HepG2 (cell line): Measurements from ENCODE around the gene ABTB2. TPM values are rescaled to one million over a fixed set of nuclear protein-coding genes. Genes with fewer than 3 reads are reported as not detected.

Source experiments
- CENPT ChIP-seq: sonication (generic); formaldehyde crosslinking; IDR thresholded peaks from 2 replicates; pipeline ENCODE4 v1.8.0; 2022; ENCODE audit warnings: low read depth, mild to moderate bottlenecking, moderate library complexity, missing genetic modification reagents
- JUNB ChIP-seq: sonication (generic); formaldehyde crosslinking; IDR thresholded peaks from 2 replicates; pipeline ENCODE4 v1.8.0; 2022; ENCODE audit warnings: missing genetic modification reagents, mild to moderate bottlenecking, borderline replicate concordance
- REXO4 ChIP-seq: sonication (generic); formaldehyde crosslinking; IDR thresholded peaks from 2 replicates; pipeline ENCODE4 v1.8.0; 2022; ENCODE audit warnings: missing genetic modification reagents, mild to moderate bottlenecking, borderline replicate concordance
- SMARCC2 ChIP-seq: fragments of 450-650 bp; IDR thresholded peaks from 2 replicates; pipeline ENCODE4 v1.6.1; 2017; ENCODE audit warnings: antibody characterized with exemption, mild to moderate bottlenecking
- SRF ChIP-seq: IDR thresholded peaks from 2 replicates; pipeline ENCODE4 v1.6.1; 2011; ENCODE audit warnings: mild to moderate bottlenecking, low read depth, low read length, moderate library complexity
- STAT5B ChIP-seq: sonication (generic); formaldehyde crosslinking; IDR thresholded peaks from 2 replicates; pipeline ENCODE4 v1.4.0; 2020; ENCODE audit warnings: missing genetic modification reagents
- TBP ChIP-seq: sonication (generic); formaldehyde crosslinking; IDR thresholded peaks from 2 replicates; pipeline ENCODE4 v1.5.0; 2020; ENCODE audit warnings: missing genetic modification reagents
- TCF7L2 ChIP-seq: IDR thresholded peaks from 2 replicates; pipeline ENCODE4 v1.6.1; 2011; ENCODE audit warnings: mild to moderate bottlenecking, low read depth, low read length, moderate library complexity
- TOPORS ChIP-seq: sonication (generic); formaldehyde crosslinking; IDR thresholded peaks from 2 replicates; pipeline ENCODE4 v1.8.0; 2023; ENCODE audit warnings: mild to moderate bottlenecking, missing genetic modification reagents
- ZBTB7B ChIP-seq: sonication (generic); formaldehyde crosslinking; IDR thresholded peaks from 2 replicates; pipeline ENCODE4 v1.4.0; 2020; ENCODE audit warnings: missing genetic modification reagents
- ZNF33B ChIP-seq: sonication (generic); formaldehyde crosslinking; IDR thresholded peaks from 2 replicates; pipeline ENCODE4 v1.5.1; 2020; ENCODE audit warnings: mild to moderate bottlenecking, missing genetic modification reagents
- ZNF451 ChIP-seq: sonication (generic); formaldehyde crosslinking; IDR thresholded peaks from 2 replicates; pipeline ENCODE4 v1.5.0; 2020; ENCODE audit warnings: mild to moderate bottlenecking, missing genetic modification reagents
- ZNF609 ChIP-seq: sonication (generic); formaldehyde crosslinking; IDR thresholded peaks from 2 replicates; pipeline ENCODE4 v1.4.0; 2020; ENCODE audit warnings: mild to moderate bottlenecking, missing genetic modification reagents, borderline replicate concordance
- ZSCAN25 ChIP-seq: sonication (generic); formaldehyde crosslinking; IDR thresholded peaks from 2 replicates; pipeline ENCODE4 v1.8.0; 2022; ENCODE audit warnings: mild to moderate bottlenecking, missing genetic modification reagents
- polyA plus RNA-seq, 8 experiments: library from polyadenylated mRNA; depleted of rRNA in 3 of 8; stranded (reverse) in 7 of 8; unstranded in 1 of 8; fragments of >200 nt; fragmentation: Illumina TruSeq in 4 of 8; extraction: Trizol in 4 of 8; gene quantifications; 2 replicates each; pipeline versions ENCODE4 v1.2.1 to v1.2.3, GENCODE V29; 2011 to 2016; ENCODE audit warnings: low read depth in 4 of 8, missing spikeins in 1 of 8, mixed read lengths in 1 of 8; ENCODE audit not compliant: insufficient read depth in 1 of 8
- total RNA-seq, 5 experiments: library from RNA; depleted of rRNA; stranded (reverse); fragments of >200 nt; fragmentation: Illumina TruSeq; extraction: Trizol; gene quantifications; 2 replicates each; pipeline ENCODE4 v1.2.3, GENCODE V29; 2016; ENCODE audit warnings: low read depth in 1 of 5
- TF ChIP-seq, protein P1 (sequence below), 2 experiments: fragments of 450-650 bp in 1 of 2; sonication (generic) in 1 of 2; formaldehyde crosslinking in 1 of 2; IDR thresholded peaks; 2 replicates each; pipeline versions ENCODE4 v1.6.1 to v1.8.0; 2016 to 2022; ENCODE audit warnings: antibody characterized with exemption in 1 of 2, mild to moderate bottlenecking in 1 of 2, missing genetic modification reagents in 1 of 2

ABTB2 gene
- total and polyA plus RNA-seq, 2 of the 13 experiments (the other 11 are each of a cell fraction or from before 2014, with no cell fraction given) = 5.1 to 15.4 TPM

GRCh38 chr11:34358728-34359547 is 1.1 kb upstream of the ABTB2 start (continued):
- TF ChIP-seq STAT5B (CRISPR knock-in tag) = no peak
- peak; percentile 34; the same call in 1 of the 2 replicates for TF ChIP-seq TOPORS
- no peak for TF ChIP-seq TCF7L2
- no peak; the same call in 1 of the 2 replicates for TF ChIP-seq ZSCAN25 (CRISPR knock-in tag)
- TF ChIP-seq, protein P1, sequence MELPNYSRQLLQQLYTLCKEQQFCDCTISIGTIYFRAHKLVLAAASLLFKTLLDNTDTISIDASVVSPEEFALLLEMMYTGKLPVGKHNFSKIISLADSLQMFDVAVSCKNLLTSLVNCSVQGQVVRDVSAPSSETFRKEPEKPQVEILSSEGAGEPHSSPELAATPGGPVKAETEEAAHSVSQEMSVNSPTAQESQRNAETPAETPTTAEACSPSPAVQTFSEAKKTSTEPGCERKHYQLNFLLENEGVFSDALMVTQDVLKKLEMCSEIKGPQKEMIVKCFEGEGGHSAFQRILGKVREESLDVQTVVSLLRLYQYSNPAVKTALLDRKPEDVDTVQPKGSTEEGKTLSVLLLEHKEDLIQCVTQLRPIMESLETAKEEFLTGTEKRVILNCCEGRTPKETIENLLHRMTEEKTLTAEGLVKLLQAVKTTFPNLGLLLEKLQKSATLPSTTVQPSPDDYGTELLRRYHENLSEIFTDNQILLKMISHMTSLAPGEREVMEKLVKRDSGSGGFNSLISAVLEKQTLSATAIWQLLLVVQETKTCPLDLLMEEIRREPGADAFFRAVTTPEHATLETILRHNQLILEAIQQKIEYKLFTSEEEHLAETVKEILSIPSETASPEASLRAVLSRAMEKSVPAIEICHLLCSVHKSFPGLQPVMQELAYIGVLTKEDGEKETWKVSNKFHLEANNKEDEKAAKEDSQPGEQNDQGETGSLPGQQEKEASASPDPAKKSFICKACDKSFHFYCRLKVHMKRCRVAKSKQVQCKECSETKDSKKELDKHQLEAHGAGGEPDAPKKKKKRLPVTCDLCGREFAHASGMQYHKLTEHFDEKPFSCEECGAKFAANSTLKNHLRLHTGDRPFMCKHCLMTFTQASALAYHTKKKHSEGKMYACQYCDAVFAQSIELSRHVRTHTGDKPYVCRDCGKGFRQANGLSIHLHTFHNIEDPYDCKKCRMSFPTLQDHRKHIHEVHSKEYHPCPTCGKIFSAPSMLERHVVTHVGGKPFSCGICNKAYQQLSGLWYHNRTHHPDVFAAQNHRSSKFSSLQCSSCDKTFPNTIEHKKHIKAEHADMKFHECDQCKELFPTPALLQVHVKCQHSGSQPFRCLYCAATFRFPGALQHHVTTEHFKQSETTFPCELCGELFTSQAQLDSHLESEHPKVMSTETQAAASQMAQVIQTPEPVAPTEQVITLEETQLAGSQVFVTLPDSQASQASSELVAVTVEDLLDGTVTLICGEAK (IDR thresholded peaks at IDR 0.05) = no peak
- TF ChIP-seq, protein P1 (CRISPR knock-in tag; IDR thresholded peaks at IDR 0.05) = 0 out of 2 replicates have a peak, but pooled peaks have one; percentile 59
- peak; percentile 83 for TF ChIP-seq ZBTB7B (CRISPR knock-in tag)
- no peak for TF ChIP-seq ZNF451 (CRISPR knock-in tag)
- no peak for TF ChIP-seq REXO4 (CRISPR knock-in tag)
- peak; percentile 35 for TF ChIP-seq ZNF33B (CRISPR knock-in tag)
- no peak for TF ChIP-seq TBP (CRISPR knock-in tag)
- TF ChIP-seq SMARCC2 = no peak
- no peak for TF ChIP-seq SRF
- no peak for TF ChIP-seq JUNB
- TF ChIP-seq CENPT (CRISPR knock-in tag) = no peak; the same call in 1 of the 2 replicates
- peak; percentile 62; the same call in 1 of the 2 replicates for TF ChIP-seq ZNF609
